NOMO-1 (cell line): ENCODE data around the gene SLC22A7.
A peak's percentile ranks its signal among the peaks of the same experiment; 100 is the strongest.

Experiments used
- DNase-seq, 2 experiments: peaks; one replicate each; lab custom pipeline; 2025; ENCODE audit not compliant: unreplicated experiment in 2 of 2; lab: John Stamatoyannopoulos, UW

SLC22A7 gene

GRCh38 chr6:43297644-43298564 lies at the start of gene SLC22A7:
Gene SLC22A7 (plus strand): TSS chr6:43298260. CDS start chr6:43298359, 99 bp downstream.
- DNase-seq, result no peak

GRCh38 chr6:43248791-43249190 lies 49.3 kb upstream of the SLC22A7 start:
- no peak for DNase-seq

GRCh38 chr6:43250992-43251373 lies 47.1 kb upstream of the SLC22A7 start:
- no peak for DNase-seq

- DNase-seq, result no peak
Measured at GRCh38 chr6:43253401-43253800, 44.7 kb upstream of the SLC22A7 start.

GRCh38 chr6:43254138-43254817 lies 43.8 kb upstream of the SLC22A7 start:
- no peak for DNase-seq

GRCh38 chr6:43254846-43255245 lies 43.2 kb upstream of the SLC22A7 start:
- DNase-seq, result no peak

GRCh38 chr6:43255408-43256054 lies 42.5 kb upstream of the SLC22A7 start:
- no peak for DNase-seq

- DNase-seq, result no peak
Measured at GRCh38 chr6:43256670-43257366, 41.2 kb upstream of the SLC22A7 start.

- DNase-seq, result no peak
Measured at GRCh38 chr6:43257367-43258145, 40.5 kb upstream of the SLC22A7 start.

GRCh38 chr6:43258180-43258579 lies 39.9 kb upstream of the SLC22A7 start:
- no peak for DNase-seq

GRCh38 chr6:43258807-43259686 lies 39.0 kb upstream of the SLC22A7 start:
- DNase-seq, result no peak

GRCh38 chr6:43260791-43261190 lies 37.3 kb upstream of the SLC22A7 start:
- no peak for DNase-seq

GRCh38 chr6:43261198-43261597 lies 36.9 kb upstream of the SLC22A7 start:
- DNase-seq, result no peak

- no peak for DNase-seq
Measured at GRCh38 chr6:43262000-43262779, 35.9 kb upstream of the SLC22A7 start.

- DNase-seq, result no peak
Measured at GRCh38 chr6:43262780-43263313, 35.2 kb upstream of the SLC22A7 start.

- DNase-seq, result peak; percentile 68 to 71
Measured at GRCh38 chr6:43263314-43264178, 34.5 kb upstream of the SLC22A7 start.

GRCh38 chr6:43264599-43265145 lies 33.4 kb upstream of the SLC22A7 start:
- DNase-seq, result no peak
